GM12864 (cell line): ENCODE measurements around the gene PPP6R1.

Experiments
- DNase-seq: peaks from one replicate; pipeline ENCODE4 v3.0.0-alpha.2; 2011; ENCODE audit warnings: low read depth
- H3K4me3 ChIP-seq: 2 replicates; pipeline ENCODE4 v1.5.1; 2011; ENCODE audit warnings: mild to moderate bottlenecking, low read depth, low read length, control low read depth
- CTCF ChIP-seq: IDR thresholded peaks from 2 replicates; pipeline ENCODE4 v1.5.1; 2011; ENCODE audit warnings: low read depth, mild to moderate bottlenecking, moderate library complexity, low read length, control low read depth, inconsistent platforms; ENCODE audit errors: missing control alignments

PPP6R1 gene

GRCh38 chr19:55304279-55304978 lies 45.6 kb upstream of the PPP6R1 start:
- TF ChIP-seq CTCF, result no peak
- H3K4me3 ChIP-seq, result no peak overlapping the region
- no peak for DNase-seq

GRCh38 chr19:55303477-55303876 lies 44.7 kb upstream of the PPP6R1 start:
- no peak for TF ChIP-seq CTCF
- DNase-seq, result no peak
- no peak overlapping the region for H3K4me3 ChIP-seq

GRCh38 chr19:55302318-55302703 lies 43.5 kb upstream of the PPP6R1 start:
- no peak for DNase-seq
- TF ChIP-seq CTCF, result no peak
- H3K4me3 ChIP-seq, result peak overlapping the region; percentile 29

- no peak for DNase-seq
- TF ChIP-seq CTCF, result peak; percentile 98
- H3K4me3 ChIP-seq, result peak overlapping the region; percentile 29
These were observed 42.9 kb upstream of the PPP6R1 start for GRCh38 chr19:55301459-55302317.

- DNase-seq, result no peak
- TF ChIP-seq CTCF, result no peak
- no peak overlapping the region for H3K4me3 ChIP-seq
These were observed 42.2 kb upstream of the PPP6R1 start for GRCh38 chr19:55300886-55301458.

GRCh38 chr19:55299991-55300390 lies 41.2 kb upstream of the PPP6R1 start:
- TF ChIP-seq CTCF, result no peak
- H3K4me3 ChIP-seq, result no peak overlapping the region
- DNase-seq, result no peak
